A673 (cell line): Measurements from ENCODE around the gene SDF2L1. TPM values are rescaled to one million over a fixed set of nuclear protein-coding genes. Genes with fewer than 3 reads are reported as not detected.

Source experiments
- BruUV-seq: library from RNA; stranded (reverse); fragments of 400-500 nt; replicated peaks from 2 replicates; lab custom pipeline; 2021; lab: Mats Ljungman, UMichigan
- CTCF ChIA-PET: fragments of 300-600 bp; sonication (Branson Sonifier 250); formaldehyde crosslinking; loops from one replicate; lab custom pipeline; 2022; ENCODE audit warnings: antibody characterized with exemption; lab: Charles Lee
- POLR2A ChIA-PET: fragments of 300-600 bp; sonication (Branson Sonifier 250); formaldehyde crosslinking; loops from one replicate; lab custom pipeline; 2022; ENCODE audit warnings: antibody characterized with exemption; ENCODE audit not compliant: low non-redundant PET; lab: Charles Lee
- DNase-seq: peaks from one replicate; pipeline ENCODE4 v3.0.0-alpha.2; 2015; ENCODE audit warnings: low spot score
- H3K27ac ChIP-seq: fragments of 200-600 bp; sonication (generic); 2 replicates; pipeline ENCODE4 v1.5.1; 2016; ENCODE audit warnings: mixed run types, low read depth, mild to moderate bottlenecking, mixed read lengths, antibody characterized with exemption, low read length; ENCODE audit not compliant: poor library complexity, severe bottlenecking
- H3K27me3 ChIP-seq: fragments of 200-600 bp; sonication (generic); replicated peaks from 2 replicates; pipeline ENCODE4 v1.6.1; 2017; ENCODE audit warnings: mixed run types, low read depth, mild to moderate bottlenecking, mixed read lengths, antibody characterized with exemption, low read length; ENCODE audit not compliant: insufficient read depth, poor library complexity
- H3K36me3 ChIP-seq: fragments of 200-600 bp; sonication (generic); 2 replicates; pipeline ENCODE4 v1.6.1; 2016; ENCODE audit warnings: mixed run types, mild to moderate bottlenecking, mixed read lengths, antibody characterized with exemption, low read length; ENCODE audit not compliant: insufficient read depth, poor library complexity, severe bottlenecking
- H3K4me1 ChIP-seq: fragments of 200-600 bp; sonication (generic); 2 replicates; pipeline ENCODE4 v1.6.1; 2017; ENCODE audit warnings: mixed run types, mild to moderate bottlenecking, mixed read lengths, antibody characterized with exemption, low read length; ENCODE audit not compliant: insufficient read depth, poor library complexity, severe bottlenecking
- H3K4me3 ChIP-seq: fragments of 200-600 bp; sonication (generic); 2 replicates; pipeline ENCODE4 v1.5.1; 2016; ENCODE audit warnings: low read depth, mixed run types, mild to moderate bottlenecking, mixed read lengths, low read length; ENCODE audit not compliant: poor library complexity, severe bottlenecking
- H3K9me3 ChIP-seq: fragments of 200-600 bp; sonication (generic); 2 replicates; pipeline ENCODE4 v1.6.1; 2016; ENCODE audit warnings: mixed run types, low read depth, mild to moderate bottlenecking, mixed read lengths, antibody characterized with exemption, low read length; ENCODE audit not compliant: poor library complexity, severe bottlenecking
- EZH2 ChIP-seq: fragments of 200-600 bp; sonication (generic); IDR thresholded peaks from 2 replicates; pipeline ENCODE4 v1.6.1; 2017; ENCODE audit warnings: borderline replicate concordance, low read depth, mild to moderate bottlenecking, mixed read lengths, antibody characterized with exemption, low read length; ENCODE audit not compliant: poor library complexity, severe bottlenecking
- intact Hi-C: fragments of 100-400 bp; cut with micrococcal nuclease; formaldehyde crosslinking; loops from one replicate; pipeline ENCODE4 v1.10.0; 2022; ENCODE audit not compliant: unreplicated experiment
- total RNA-seq: library from RNA; stranded (reverse); gene quantifications from 2 replicates; pipeline ENCODE4 v1.2.3, GENCODE V29; 2021
- TF ChIP-seq, protein P1 (sequence below): fragments of 300-800, 200-600 bp; sonication (generic); conservative IDR thresholded peaks from 2 replicates; pipeline ENCODE4 v1.5.1; 2017; ENCODE audit warnings: low read depth, mild to moderate bottlenecking, antibody characterized with exemption, low read length, moderate library complexity, mixed read lengths

Gene SDF2L1
- total RNA-seq, 1 experiment from 2014 or later = 50.1 TPM

- CTCF ChIA-PET = no interaction called here
- peak; percentile 62 for DNase-seq
- no peaks in the 10 kb centered on the region for H3K27me3 ChIP-seq
- no peak overlapping the region for H3K4me3 ChIP-seq
- no peak for TF ChIP-seq EZH2
- TF ChIP-seq, protein P1, sequence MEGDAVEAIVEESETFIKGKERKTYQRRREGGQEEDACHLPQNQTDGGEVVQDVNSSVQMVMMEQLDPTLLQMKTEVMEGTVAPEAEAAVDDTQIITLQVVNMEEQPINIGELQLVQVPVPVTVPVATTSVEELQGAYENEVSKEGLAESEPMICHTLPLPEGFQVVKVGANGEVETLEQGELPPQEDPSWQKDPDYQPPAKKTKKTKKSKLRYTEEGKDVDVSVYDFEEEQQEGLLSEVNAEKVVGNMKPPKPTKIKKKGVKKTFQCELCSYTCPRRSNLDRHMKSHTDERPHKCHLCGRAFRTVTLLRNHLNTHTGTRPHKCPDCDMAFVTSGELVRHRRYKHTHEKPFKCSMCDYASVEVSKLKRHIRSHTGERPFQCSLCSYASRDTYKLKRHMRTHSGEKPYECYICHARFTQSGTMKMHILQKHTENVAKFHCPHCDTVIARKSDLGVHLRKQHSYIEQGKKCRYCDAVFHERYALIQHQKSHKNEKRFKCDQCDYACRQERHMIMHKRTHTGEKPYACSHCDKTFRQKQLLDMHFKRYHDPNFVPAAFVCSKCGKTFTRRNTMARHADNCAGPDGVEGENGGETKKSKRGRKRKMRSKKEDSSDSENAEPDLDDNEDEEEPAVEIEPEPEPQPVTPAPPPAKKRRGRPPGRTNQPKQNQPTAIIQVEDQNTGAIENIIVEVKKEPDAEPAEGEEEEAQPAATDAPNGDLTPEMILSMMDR = peak; percentile 83
- H3K36me3 ChIP-seq = peaks cover 16% of the 10 kb centered on the region
- BruUV-seq = no TSS peak
- H3K27ac ChIP-seq = peak overlapping the region; percentile 24
- intact Hi-C loops = no loop called here
- H3K4me1 ChIP-seq = peaks cover 17% of the 10 kb centered on the region
- POLR2A ChIA-PET = no interaction called here
- no peaks in the 10 kb centered on the region for H3K9me3 ChIP-seq
Measured at GRCh38 chr22:21624120-21624879, 17.8 kb upstream of the SDF2L1 start.

GRCh38 chr22:21624880-21625791, 17.0 kb upstream of the SDF2L1 start:
- Histone ChIP-seq H3K27me3 (no peaks in the 10 kb centered on the region), H3K9me3 (no peaks in the 10 kb centered on the region), H3K36me3 (peaks cover 16% of the 10 kb centered on the region), H3K4me1 (peaks cover 17% of the 10 kb centered on the region), H3K4me3 (no peak overlapping the region), H3K27ac (peak overlapping the region; percentile 18)
- ChIA-PET CTCF (no interaction called here), POLR2A (no interaction called here)
- TF ChIP-seq, protein P1 = no peak
- TF ChIP-seq EZH2 = no peak
- no peak for DNase-seq
- no TSS peak for BruUV-seq
- intact Hi-C loops = loop anchor here (5.0 kb wide), 1 partner anchor 38 kb away; no protein-coding TSS in a partner anchor

DNA sequence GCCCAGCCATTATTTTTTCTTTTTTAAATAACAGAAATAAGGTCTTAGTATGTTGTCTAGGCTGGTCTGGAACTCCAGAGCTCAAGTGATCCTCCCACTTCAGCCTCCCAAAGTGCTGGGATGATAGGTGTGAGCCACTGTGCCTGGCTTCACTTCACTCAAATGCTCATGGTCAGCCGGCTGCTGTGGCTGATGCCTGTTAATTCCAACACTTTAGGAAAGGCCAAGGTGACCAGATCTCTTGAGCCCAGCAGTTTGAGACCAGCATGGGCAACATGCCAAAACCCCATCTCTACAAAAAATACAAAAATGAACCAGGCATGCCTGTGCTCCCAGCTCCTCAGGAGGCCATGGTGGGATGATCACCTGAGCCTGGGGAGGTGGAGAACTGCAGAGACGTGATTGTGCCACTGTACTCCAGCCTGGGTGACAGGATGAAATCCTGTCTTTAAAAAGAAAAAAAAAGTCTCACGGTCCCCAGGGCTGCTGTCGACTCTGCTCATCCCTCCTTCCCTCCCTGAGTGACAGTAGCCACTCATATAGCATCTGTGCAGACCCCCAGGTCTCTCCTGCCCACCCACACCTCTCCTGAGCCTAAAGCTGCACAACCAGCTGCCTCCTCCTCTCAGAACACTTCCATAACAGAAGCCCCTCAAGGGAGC, 15.9 kb upstream of the SDF2L1 start:
- peak overlapping the region; percentile 25 for H3K27ac ChIP-seq
- H3K9me3 ChIP-seq = no peaks in the 10 kb centered on the region
- intact Hi-C loops = loop anchor here (5.0 kb wide), 1 partner anchor 39 kb away; no protein-coding TSS in a partner anchor
- no peak overlapping the region for H3K4me3 ChIP-seq
- POLR2A ChIA-PET = no interaction called here
- H3K4me1 ChIP-seq = peaks cover 17% of the 10 kb centered on the region
- H3K36me3 ChIP-seq = peaks cover 16% of the 10 kb centered on the region
- BruUV-seq = no TSS peak
- no peak for DNase-seq
- no peaks in the 10 kb centered on the region for H3K27me3 ChIP-seq
- TF ChIP-seq, protein P1 = no peak
- no peak for TF ChIP-seq EZH2
- CTCF ChIA-PET = no interaction called here
